Stimulated activated memory B cell treated with anti-CD40 and anti-IgM and Interleukin-4, amounts not matched to agents 10 μg/mL and 1 μg/mL and 100 μg/mL, for 72 hours (primary cell): ENCODE measurements around the gene HSPA4.
"Not testable (repeated sequence)": the region's sequence is repeated elsewhere in the genome, so short reads cannot be mapped to it uniquely, and the experiment has no call there.

ENCODE experiments used
- ATAC-seq: fragments of 150-1000 bp; cut with Tn5 transposase; 2 replicates; pipeline ENCODE4 v1.10.0; 2021
- H3K27ac Mint-ChIP-seq: one replicate; pipeline ENCODE4 v1.8.0; 2022; ENCODE audit warnings: mild to moderate bottlenecking, mixed read lengths
- H3K27me3 Mint-ChIP-seq: one replicate; pipeline ENCODE4 v1.8.0; 2022; ENCODE audit warnings: mixed read lengths
- H3K36me3 Mint-ChIP-seq: one replicate; pipeline ENCODE4 v1.8.0; 2022; ENCODE audit warnings: mixed read lengths
- H3K4me1 Mint-ChIP-seq: one replicate; pipeline ENCODE4 v1.8.0; 2022; ENCODE audit warnings: mixed read lengths
- H3K4me3 Mint-ChIP-seq: one replicate; pipeline ENCODE4 v1.8.0; 2022; ENCODE audit warnings: mild to moderate bottlenecking, moderate library complexity, mixed read lengths
- H3K9me3 Mint-ChIP-seq: one replicate; pipeline ENCODE4 v1.8.0; 2022; ENCODE audit warnings: mixed read lengths

HSPA4 gene

GRCh38 chr5:133065471-133065870 is 13.7 kb downstream of the HSPA4 start:
- ATAC-seq: no peak
- Mint-ChIP-seq H3K36me3 (peaks cover 37% of the 10 kb centered on the region), H3K27me3 (no peaks in the 10 kb centered on the region), H3K4me1 (peaks cover 35% of the 10 kb centered on the region), H3K27ac (peak overlapping the region; percentile 30), H3K4me3 (no peak overlapping the region), H3K9me3 (no peaks in the 10 kb centered on the region)

GRCh38 chr5:133066045-133066444 is 14.2 kb downstream of the HSPA4 start:
- Mint-ChIP-seq H3K9me3 (no peaks in the 10 kb centered on the region), H3K4me3 (no peak overlapping the region), H3K27me3 (no peaks in the 10 kb centered on the region), H3K4me1 (peaks cover 35% of the 10 kb centered on the region), H3K27ac (no peak overlapping the region), H3K36me3 (peaks cover 43% of the 10 kb centered on the region)
- no peak for ATAC-seq

- Mint-ChIP-seq H3K27me3 (no peaks in the 10 kb centered on the region), H3K4me1 (peaks cover 12% of the 10 kb centered on the region), H3K36me3 (peaks cover 78% of the 10 kb centered on the region)
These were observed 20.2 kb downstream of the HSPA4 start for GRCh38 chr5:133072021-133072420.

GRCh38 chr5:133075572-133076536 is 24.0 kb downstream of the HSPA4 start:
- H3K4me1 Mint-ChIP-seq: peaks cover 19% of the 10 kb centered on the region
- H3K36me3 Mint-ChIP-seq: peaks cover 67% of the 10 kb centered on the region
- no peak for ATAC-seq
- H3K27me3 Mint-ChIP-seq: no peaks in the 10 kb centered on the region
- no peaks in the 10 kb centered on the region for H3K9me3 Mint-ChIP-seq
- H3K27ac Mint-ChIP-seq: no peak overlapping the region
- no peak overlapping the region for H3K4me3 Mint-ChIP-seq

More at GRCh38 chr5:133072021-133072420, 20.2 kb downstream of the HSPA4 start:
- H3K9me3 Mint-ChIP-seq: no peaks in the 10 kb centered on the region
- H3K27ac Mint-ChIP-seq: peak overlapping the region; percentile 8
- ATAC-seq: no peak
- H3K4me3 Mint-ChIP-seq: no peak overlapping the region

- Mint-ChIP-seq H3K9me3 (no peaks in the 10 kb centered on the region), H3K4me1 (peaks cover 20% of the 10 kb centered on the region), H3K36me3 (peaks cover 65% of the 10 kb centered on the region), H3K27ac (peak overlapping the region; percentile 22), H3K4me3 (no peak overlapping the region), H3K27me3 (no peaks in the 10 kb centered on the region)
- ATAC-seq: no peak
These were observed 27.2 kb downstream of the HSPA4 start for GRCh38 chr5:133079048-133079447.

- no peak for ATAC-seq
- Mint-ChIP-seq H3K27me3 (no peaks in the 10 kb centered on the region), H3K4me3 (no peak overlapping the region), H3K9me3 (no peaks in the 10 kb centered on the region), H3K4me1 (peaks cover 22% of the 10 kb centered on the region), H3K36me3 (peaks cover 61% of the 10 kb centered on the region), H3K27ac (peak overlapping the region; percentile 65)
These were observed 29.2 kb downstream of the HSPA4 start for GRCh38 chr5:133081036-133081435.

GRCh38 chr5:133081703-133082102 is 29.9 kb downstream of the HSPA4 start:
- Mint-ChIP-seq H3K27ac (peak overlapping the region; percentile 65), H3K4me3 (no peak overlapping the region), H3K36me3 (peaks cover 61% of the 10 kb centered on the region), H3K9me3 (no peaks in the 10 kb centered on the region), H3K4me1 (peaks cover 26% of the 10 kb centered on the region), H3K27me3 (no peaks in the 10 kb centered on the region)
- no peak for ATAC-seq

GRCh38 chr5:133082128-133082527 is 30.3 kb downstream of the HSPA4 start:
- no peak overlapping the region for H3K4me3 Mint-ChIP-seq
- peaks cover 26% of the 10 kb centered on the region for H3K4me1 Mint-ChIP-seq
- H3K36me3 Mint-ChIP-seq: peaks cover 61% of the 10 kb centered on the region
- no peaks in the 10 kb centered on the region for H3K9me3 Mint-ChIP-seq
- no peak for ATAC-seq
- no peaks in the 10 kb centered on the region for H3K27me3 Mint-ChIP-seq
- H3K27ac Mint-ChIP-seq: no peak overlapping the region

- no peak for ATAC-seq
- no peaks in the 10 kb centered on the region for H3K27me3 Mint-ChIP-seq
- no peak overlapping the region for H3K27ac Mint-ChIP-seq
- no peaks in the 10 kb centered on the region for H3K9me3 Mint-ChIP-seq
- no peak overlapping the region for H3K4me3 Mint-ChIP-seq
- H3K4me1 Mint-ChIP-seq: peaks cover 26% of the 10 kb centered on the region
- H3K36me3 Mint-ChIP-seq: peaks cover 53% of the 10 kb centered on the region
These were observed 32.1 kb downstream of the HSPA4 start for GRCh38 chr5:133083901-133084300.

- H3K4me1 Mint-ChIP-seq: peaks cover 17% of the 10 kb centered on the region
- not testable (repeated sequence) for H3K27me3 Mint-ChIP-seq, ATAC-seq, H3K9me3 Mint-ChIP-seq, H3K27ac Mint-ChIP-seq, H3K4me3 Mint-ChIP-seq
- H3K36me3 Mint-ChIP-seq: peaks cover 48% of the 10 kb centered on the region
These were observed 33.4 kb downstream of the HSPA4 start for GRCh38 chr5:133085171-133085570.

GRCh38 chr5:133086366-133086875 is 34.6 kb downstream of the HSPA4 start:
- peaks cover 49% of the 10 kb centered on the region for H3K36me3 Mint-ChIP-seq
- H3K27ac Mint-ChIP-seq: no peak overlapping the region

GRCh38 chr5:133088064-133088463 is 36.3 kb downstream of the HSPA4 start:
- Mint-ChIP-seq H3K4me1 (peaks cover 7% of the 10 kb centered on the region), H3K36me3 (peaks cover 50% of the 10 kb centered on the region), H3K27ac (no peak overlapping the region)

More at GRCh38 chr5:133086366-133086875, 34.6 kb downstream of the HSPA4 start:
- ATAC-seq: no peak
- Mint-ChIP-seq H3K27me3 (no peaks in the 10 kb centered on the region), H3K4me1 (peaks cover 8% of the 10 kb centered on the region), H3K9me3 (no peaks in the 10 kb centered on the region), H3K4me3 (no peak overlapping the region)

GRCh38 chr5:133091034-133091433 is 39.2 kb downstream of the HSPA4 start:
- no peak for ATAC-seq
- peak overlapping the region; percentile 0 for H3K27ac Mint-ChIP-seq
- no peaks in the 10 kb centered on the region for H3K27me3 Mint-ChIP-seq
- H3K9me3 Mint-ChIP-seq: no peaks in the 10 kb centered on the region
- H3K36me3 Mint-ChIP-seq: peaks cover 52% of the 10 kb centered on the region
- peaks cover 5% of the 10 kb centered on the region for H3K4me1 Mint-ChIP-seq
- H3K4me3 Mint-ChIP-seq: no peak overlapping the region

More at GRCh38 chr5:133088064-133088463, 36.3 kb downstream of the HSPA4 start:
- H3K4me3 Mint-ChIP-seq: no peak overlapping the region
- no peak for ATAC-seq
- H3K9me3 Mint-ChIP-seq: no peaks in the 10 kb centered on the region
- no peaks in the 10 kb centered on the region for H3K27me3 Mint-ChIP-seq

GRCh38 chr5:133106343-133106742 is 54.5 kb downstream of the HSPA4 start:
- Mint-ChIP-seq H3K27me3 (no peaks in the 10 kb centered on the region), H3K4me1 (peaks cover 65% of the 10 kb centered on the region), H3K4me3 (no peak overlapping the region), H3K36me3 (peaks cover 34% of the 10 kb centered on the region), H3K9me3 (peaks cover 4% of the 10 kb centered on the region), H3K27ac (peak overlapping the region; percentile 99)
- ATAC-seq: no peak

- no peak for ATAC-seq
- H3K4me1 Mint-ChIP-seq: peaks cover 66% of the 10 kb centered on the region
- H3K9me3 Mint-ChIP-seq: peaks cover 4% of the 10 kb centered on the region
- H3K4me3 Mint-ChIP-seq: no peak overlapping the region
- H3K36me3 Mint-ChIP-seq: peaks cover 32% of the 10 kb centered on the region
- H3K27ac Mint-ChIP-seq: peak overlapping the region; percentile 99
- H3K27me3 Mint-ChIP-seq: no peaks in the 10 kb centered on the region
These were observed 55.2 kb downstream of the HSPA4 start for GRCh38 chr5:133106761-133107572.
